ENCODE data around the gene BOLA3. TPM values are rescaled to one million over a fixed set of nuclear protein-coding genes. Genes with fewer than 3 reads are reported as not detected.

The BOLA3 gene
- total RNA-seq, 1 experiment from 2014 or later: 69.7 TPM

- TF ChIP-seq SIN3A (IDR thresholded peaks at IDR 0.05; ENCODE audit: borderline replicate concordance, insufficient read depth, low read depth, low read length): no peak
- ChIA-PET POLR2A (no interaction called here), CTCF (interaction anchor here (1.0 kb wide), 1 partner anchor 23 kb away, joined by 3 read pairs; the partner anchor contains the start of gene MOB1A)
- intact Hi-C loops (cut with micrococcal nuclease; ENCODE audit: unreplicated experiment) (no loop called here), in situ Hi-C loops (cut with HindIII; ENCODE audit: low pct_unique_long_range_greater_than_20kb, low sequenced_read_pairs) (no loop called here)
- DNase-seq (ENCODE audit: low read depth, low spot score): no peak
- Histone ChIP-seq H3K27ac (ENCODE audit: low read length) (no peak overlapping the region), H3K4me1 (ENCODE audit: control insufficient read depth, insufficient read depth, low read length) (no peaks in the 10 kb centered on the region), H3K36me3 (ENCODE audit: control insufficient read depth, insufficient read depth, low read length) (peaks cover 54% of the 10 kb centered on the region), H3K9me3 (ENCODE audit: control insufficient read depth, insufficient read depth, low read depth, low read length) (no peaks in the 10 kb centered on the region), H3K4me3 (ENCODE audit: low read depth in 2 of 2, low read length in 2 of 2) (no peak overlapping the region), H3K27me3 (ENCODE audit: control insufficient read depth, insufficient read depth, low read length) (no peaks in the 10 kb centered on the region)
- no TSS peak for BruUV-seq (replicated peaks)
- ATAC-seq: no peak
Measured at GRCh38 chr2:74155830-74156229, 8.1 kb upstream of the BOLA3 start.

GRCh38 chr2:74152954-74153353 lies 5.2 kb upstream of the BOLA3 start:
- BruUV-seq (replicated peaks): no TSS peak
- no peak for ATAC-seq

More at GRCh38 chr2:74152954-74153353, 5.2 kb upstream of the BOLA3 start:
- TF ChIP-seq SIN3A (IDR thresholded peaks at IDR 0.05; ENCODE audit: borderline replicate concordance, insufficient read depth, low read depth, low read length) (no peak), REST (IDR thresholded peaks at IDR 0.05; ENCODE audit: insufficient read depth in 1 of 2, low read depth in 2 of 2, low read length in 1 of 2) (no peak), CTCF (IDR thresholded peaks at IDR 0.05) (no peak), POLR2AphosphoS5 (IDR thresholded peaks at IDR 0.05; ENCODE audit: low read depth, low read length) (no peak), TCF7L2 (IDR thresholded peaks at IDR 0.05; ENCODE audit: low read depth, low read length) (no peak)
- Histone ChIP-seq H3K27ac (ENCODE audit: low read length) (no peak overlapping the region), H3K9me3 (ENCODE audit: control insufficient read depth, insufficient read depth, low read depth, low read length) (no peaks in the 10 kb centered on the region), H3K4me1 (ENCODE audit: control insufficient read depth, insufficient read depth, low read length) (peaks cover 5% of the 10 kb centered on the region; the same call in 1 of the 2 replicates), H3K4me3 (ENCODE audit: low read depth in 2 of 2, low read length in 2 of 2) (no peak overlapping the region), H3K36me3 (ENCODE audit: control insufficient read depth, insufficient read depth, low read length) (peaks cover 49% of the 10 kb centered on the region), H3K27me3 (ENCODE audit: control insufficient read depth, insufficient read depth, low read length) (no peaks in the 10 kb centered on the region)
- intact Hi-C loops (cut with micrococcal nuclease; ENCODE audit: unreplicated experiment): no loop called here
- in situ Hi-C loops (cut with HindIII; ENCODE audit: low pct_unique_long_range_greater_than_20kb, low sequenced_read_pairs): no loop called here
- ChIA-PET POLR2A (no interaction called here), CTCF (no interaction called here)
- no peak for DNase-seq (ENCODE audit: low read depth, low spot score)
